MV-4-11 (cell line): Measurements from ENCODE around the gene MPHOSPH6.
"Not testable (repeated sequence)": the region's sequence is repeated elsewhere in the genome, so short reads cannot be mapped to it uniquely, and the experiment has no call there.

Source experiments
- DNase-seq: peaks from one replicate; lab custom pipeline; 2025; lab: John Stamatoyannopoulos, UW

Gene MPHOSPH6

GRCh38 chr16:82175627-82176026 lies 5.6 kb upstream of the MPHOSPH6 start:
- no peak for DNase-seq

DNA sequence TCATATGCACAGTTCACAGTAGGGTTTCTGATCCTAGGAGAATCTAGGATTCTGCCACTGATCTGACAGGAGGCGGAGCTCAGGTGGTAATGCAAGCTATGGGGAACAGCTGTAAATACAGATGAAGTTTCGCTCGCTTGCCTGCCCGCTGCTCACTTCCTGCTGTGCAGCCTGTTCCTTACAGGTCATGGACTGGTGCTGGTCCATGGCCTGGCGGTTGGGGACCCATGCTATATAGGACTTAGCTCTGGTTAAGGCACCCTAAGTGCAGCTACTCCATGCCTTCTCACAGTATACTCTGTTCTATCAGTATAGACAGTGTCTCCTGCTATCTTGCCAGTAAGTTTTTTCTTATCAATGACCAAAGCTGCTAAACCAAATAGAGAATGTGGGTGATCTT lies 2.4 kb downstream of the MPHOSPH6 start:
- no peak for DNase-seq

DNA sequence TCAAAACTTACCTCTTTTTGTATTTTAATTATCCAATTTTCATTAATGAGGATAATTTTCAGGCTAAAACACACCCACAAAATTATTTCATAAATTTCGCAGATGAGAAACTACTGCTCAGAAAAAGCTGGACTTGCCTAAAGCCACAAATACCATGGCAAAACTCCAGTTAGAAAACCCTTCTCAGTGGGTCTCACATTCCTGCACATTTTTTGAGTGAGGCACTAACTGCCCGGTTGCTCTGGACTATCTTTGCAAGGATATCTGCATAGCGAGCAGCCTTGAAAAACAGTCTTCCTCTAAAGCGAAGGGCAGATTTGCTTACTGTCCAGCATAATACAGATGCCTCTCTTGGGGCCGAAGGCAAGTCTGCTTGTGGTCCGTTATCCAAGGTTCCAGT lies 9.8 kb downstream of the MPHOSPH6 start:
- DNase-seq, result no peak

- DNase-seq, result no peak
Observed at GRCh38 chr16:82157836-82158235, 12.2 kb downstream of the MPHOSPH6 start.

- no peak for DNase-seq
Observed at GRCh38 chr16:82157534-82157812, 12.6 kb downstream of the MPHOSPH6 start.

DNA sequence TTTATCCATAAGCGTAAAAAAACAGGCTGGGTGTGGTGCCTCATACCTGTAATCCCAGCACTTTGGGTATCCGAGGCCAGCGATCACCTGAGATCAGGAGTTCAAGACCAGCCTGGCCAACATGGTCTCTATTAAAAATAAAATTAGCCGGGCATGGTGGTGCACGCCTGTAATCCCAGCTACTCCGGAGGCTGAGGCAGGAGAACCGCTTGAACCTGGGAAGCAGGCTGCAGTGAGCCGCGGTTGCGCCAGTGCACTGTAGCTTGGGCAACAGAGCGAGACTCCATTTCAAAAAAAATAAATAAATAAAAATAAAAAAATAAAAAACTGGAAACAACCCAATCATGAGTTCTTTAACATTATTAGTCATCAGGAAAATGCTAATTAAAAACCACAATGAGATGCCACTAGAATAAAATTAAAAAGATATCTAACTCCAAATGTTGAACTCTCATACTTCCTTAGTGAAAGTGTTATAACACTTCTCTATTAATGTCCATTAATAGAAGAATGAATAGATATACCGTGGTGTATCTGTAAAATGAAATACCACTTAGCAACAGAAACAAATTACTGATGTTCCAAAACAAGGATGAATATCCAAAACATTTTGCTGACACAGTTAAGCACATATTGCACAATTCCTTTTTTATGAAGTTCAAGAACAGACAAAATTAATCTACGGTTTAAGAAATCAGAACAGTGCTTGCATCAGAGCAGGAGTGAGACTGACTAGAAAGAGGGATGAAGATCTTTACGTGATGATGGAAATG lies 13.1 kb downstream of the MPHOSPH6 start:
- DNase-seq, result no peak

GRCh38 chr16:82152641-82153112 lies 17.3 kb downstream of the MPHOSPH6 start:
- no peak for DNase-seq

- no peak for DNase-seq
Observed at GRCh38 chr16:82152196-82152595, 17.8 kb downstream of the MPHOSPH6 start.

- no peak for DNase-seq
Observed at GRCh38 chr16:82150549-82150948, 19.5 kb downstream of the MPHOSPH6 start.

DNA sequence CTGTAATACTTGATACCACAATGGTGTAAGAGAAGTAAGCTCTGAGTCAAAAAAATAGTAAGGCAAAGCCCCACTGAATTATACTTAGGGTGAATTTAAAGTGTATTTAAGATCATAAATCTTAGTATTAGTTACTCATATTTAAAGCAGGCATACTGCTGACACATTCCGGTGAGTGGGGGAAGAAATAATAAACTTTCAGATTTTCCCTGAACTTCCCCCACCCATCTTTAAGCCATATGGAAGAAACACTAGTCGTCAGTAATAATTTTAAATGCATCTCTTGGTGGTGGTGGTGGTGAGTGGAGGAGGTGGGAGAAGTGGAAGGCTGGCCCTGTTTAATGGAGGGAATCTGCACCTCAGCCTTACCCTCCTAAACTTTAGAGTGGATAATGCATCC lies 20.5 kb downstream of the MPHOSPH6 start:
- no peak for DNase-seq

DNA sequence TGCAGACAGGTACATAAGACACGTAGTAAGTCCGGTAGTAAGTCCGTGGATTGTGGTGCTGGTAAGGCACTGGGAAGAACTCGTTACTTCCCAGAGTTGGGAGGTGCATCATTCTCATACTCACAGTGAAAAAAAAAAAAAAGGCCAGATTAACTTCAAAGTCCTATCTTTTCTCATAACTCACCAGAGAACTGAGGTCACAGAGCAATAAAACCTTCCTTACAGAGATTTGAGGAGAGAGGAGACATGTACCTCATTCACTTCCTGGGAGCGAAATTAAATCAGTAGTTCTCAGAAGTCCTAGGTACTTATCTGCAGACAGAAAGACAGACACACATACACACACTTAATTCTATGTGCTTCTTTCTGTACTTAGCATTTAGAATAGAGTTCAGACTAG lies 22.5 kb downstream of the MPHOSPH6 start:
- no peak for DNase-seq

- no peak for DNase-seq
Observed at GRCh38 chr16:82146957-82147356, 23.1 kb downstream of the MPHOSPH6 start.

- no peak for DNase-seq
Observed at GRCh38 chr16:82146556-82146955, 23.5 kb downstream of the MPHOSPH6 start.

DNA sequence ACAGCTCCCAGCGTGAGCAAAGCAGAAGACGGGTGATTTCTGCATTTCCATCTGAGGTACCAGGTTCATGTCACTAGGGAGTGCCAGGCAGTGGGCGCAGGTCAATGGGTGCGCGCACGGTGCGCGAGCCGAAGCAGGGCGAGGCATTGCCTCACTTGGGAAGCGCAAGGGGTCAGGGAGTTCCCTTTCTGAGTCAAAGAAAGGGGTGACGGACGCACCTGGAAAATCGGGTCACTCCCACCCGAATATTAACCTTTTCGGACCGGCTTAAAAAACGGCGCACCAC lies 30.8 kb downstream of the MPHOSPH6 start:
- DNase-seq, result not testable (repeated sequence)

- DNase-seq, result no peak
Observed at GRCh38 chr16:82138478-82139285, 31.3 kb downstream of the MPHOSPH6 start.

DNA sequence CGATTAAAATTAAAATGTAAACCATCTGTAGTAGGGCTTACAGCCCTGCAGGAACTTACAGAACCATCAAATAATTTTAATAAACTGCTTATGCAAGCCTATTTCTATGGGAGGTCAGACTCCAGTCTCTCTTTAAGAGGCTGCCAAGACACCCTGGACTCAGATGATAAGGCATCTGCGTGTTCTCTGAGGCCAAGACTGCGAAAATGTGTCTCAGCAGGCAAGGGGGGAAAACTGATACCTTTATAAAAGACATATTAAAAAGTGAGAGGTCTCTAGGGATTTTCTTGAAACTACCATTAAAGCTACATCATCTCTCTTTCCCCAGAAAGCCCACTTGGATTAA lies 32.2 kb downstream of the MPHOSPH6 start:
- DNase-seq, result no peak

GRCh38 chr16:82136956-82137821 lies 32.8 kb downstream of the MPHOSPH6 start:
- DNase-seq, result no peak

DNA sequence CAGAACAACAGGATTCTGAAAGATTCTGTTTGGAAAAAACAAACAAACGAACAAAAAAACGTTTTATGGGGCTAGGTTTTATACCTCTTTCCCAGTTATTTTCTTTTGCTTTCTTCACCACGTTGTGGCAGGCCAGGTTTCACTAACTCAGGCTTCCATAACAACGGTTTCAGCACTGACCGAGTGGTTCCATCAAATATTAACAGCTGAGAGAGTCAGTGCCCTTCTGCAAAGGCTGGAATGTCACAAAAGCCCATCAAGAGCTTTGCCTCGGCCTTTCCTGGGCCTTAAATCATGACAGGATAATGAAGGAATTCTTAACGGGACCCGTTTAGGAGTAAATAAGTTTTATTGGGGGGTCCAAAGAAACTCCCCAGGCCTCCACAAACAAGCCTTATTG lies 34.2 kb downstream of the MPHOSPH6 start:
- DNase-seq, result no peak

DNA sequence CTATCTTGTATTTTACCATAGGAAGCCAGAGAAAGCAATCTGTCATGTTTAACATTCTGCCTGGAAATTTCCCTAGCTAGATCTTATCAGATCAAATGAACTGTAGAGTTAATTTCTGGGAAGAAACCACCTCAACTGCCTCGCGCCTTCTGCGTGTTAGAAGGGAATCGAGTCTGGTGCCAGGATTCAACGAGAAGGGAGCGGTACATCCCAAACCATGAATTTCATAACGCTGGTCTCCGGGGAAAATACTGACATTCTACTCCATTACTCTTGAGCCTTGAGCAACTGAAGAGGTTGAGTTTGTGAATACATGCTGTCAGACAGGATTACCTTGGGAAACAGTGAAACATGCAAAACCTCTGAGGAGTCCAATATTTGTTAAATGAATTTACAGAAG lies 35.2 kb downstream of the MPHOSPH6 start:
- DNase-seq, result no peak

DNA sequence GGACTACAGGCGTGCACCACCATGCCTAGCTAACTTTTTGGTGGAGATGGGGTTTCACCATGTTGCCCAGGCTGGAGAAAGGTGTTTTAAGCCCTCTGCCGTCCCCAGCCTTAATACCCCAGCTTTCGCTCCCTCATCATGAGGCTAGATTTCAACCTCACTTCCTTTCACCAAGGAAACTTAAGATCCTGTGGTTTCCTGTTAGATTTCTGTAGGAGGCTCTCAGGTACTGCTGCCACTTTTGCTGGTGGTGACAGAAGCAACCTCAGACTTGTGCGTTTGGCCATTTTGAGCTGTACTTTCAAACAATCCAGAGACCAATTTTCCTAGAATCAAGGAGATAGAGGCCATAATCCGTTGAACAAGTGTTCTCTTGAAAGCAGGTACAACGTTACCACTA lies 36.2 kb downstream of the MPHOSPH6 start:
- DNase-seq, result no peak

GRCh38 chr16:82129881-82130280 lies 40.1 kb downstream of the MPHOSPH6 start:
- DNase-seq, result no peak

- DNase-seq, result no peak
Observed at GRCh38 chr16:82124651-82125050, 45.4 kb downstream of the MPHOSPH6 start.

DNA sequence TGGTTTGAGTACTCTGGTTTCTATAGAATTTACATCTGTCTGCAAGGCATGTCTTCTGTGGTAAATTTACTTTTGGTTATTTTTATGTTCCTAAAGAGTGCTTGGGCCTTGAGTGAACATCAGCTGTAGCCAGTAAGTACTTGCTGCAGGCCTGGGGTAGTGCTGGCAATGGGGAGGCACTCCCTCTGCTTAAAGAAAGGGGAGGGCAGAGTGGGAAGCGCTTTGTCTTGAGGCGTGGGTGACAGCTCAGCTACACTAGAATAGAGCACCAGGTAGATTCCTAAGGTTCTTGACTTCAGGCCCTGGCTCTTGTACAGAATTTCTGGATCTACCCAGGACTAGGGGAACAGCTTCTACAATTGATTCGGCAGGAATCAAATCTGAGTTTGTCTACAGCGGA lies 50.6 kb downstream of the MPHOSPH6 start:
- no peak for DNase-seq
